H1 (cell line): Measurements from ENCODE around the gene RALA. TPM values are rescaled to one million over a fixed set of nuclear protein-coding genes. Genes with fewer than 3 reads are reported as not detected.
A peak's percentile ranks its signal among the peaks of the same experiment; 100 is the strongest.

Experiments
- CTCF ChIA-PET: fragments of 300-600 bp; sonication (Branson Sonifier 250); formaldehyde crosslinking; loops from one replicate; lab custom pipeline; 2021; ENCODE audit not compliant: partially characterized antibody; lab: Charles Lee
- POLR2A ChIA-PET: fragments of 300-600 bp; sonication (Branson Sonifier 250); formaldehyde crosslinking; loops from one replicate; lab custom pipeline; 2021; ENCODE audit warnings: inconsistent platforms; ENCODE audit not compliant: partially characterized antibody; lab: Charles Lee
- DNase-seq, 2 experiments: peaks; one replicate each; pipeline versions ENCODE4 v3.0.0 to v3.0.0-alpha.2; 2010 to 2022; ENCODE audit warnings: low spot score in 2 of 2, low read depth in 1 of 2, mixed read lengths in 1 of 2
- FAIRE-seq: peaks from 2 replicates; lab custom pipeline; 2011; peaks lifted over from hg19 to GRCh38; lab: Jason Lieb, UNC
- H2AFZ ChIP-seq: 2 replicates; pipeline ENCODE4 v1.8.1; 2012; ENCODE audit warnings: low read length, inconsistent platforms
- H2AK5ac ChIP-seq: 2 replicates; pipeline ENCODE4 v1.6.1; 2013; ENCODE audit warnings: low read depth, low read length
- H2BK120ac ChIP-seq: replicated peaks from 2 replicates; pipeline ENCODE3; 2013; ENCODE audit warnings: low read depth, low read length, inconsistent platforms
- H2BK12ac ChIP-seq: 2 replicates; pipeline ENCODE4 v1.6.1; 2013; ENCODE audit warnings: low read depth, low read length
- H2BK15ac ChIP-seq: 2 replicates; pipeline ENCODE4 v1.6.1; 2013; ENCODE audit warnings: low read length
- H2BK20ac ChIP-seq: 2 replicates; pipeline ENCODE4 v1.6.1; 2013; ENCODE audit warnings: low read length
- H2BK5ac ChIP-seq: 2 replicates; pipeline ENCODE4 v1.6.1; 2013; ENCODE audit warnings: low read depth, low read length
- H3K14ac ChIP-seq: 2 replicates; pipeline ENCODE4 v1.6.1; 2013; ENCODE audit warnings: inconsistent platforms; ENCODE audit not compliant: insufficient read length
- H3K18ac ChIP-seq: 2 replicates; pipeline ENCODE4 v1.6.1; 2013; ENCODE audit warnings: low read length; ENCODE audit errors: extremely low read depth
- H3K23ac ChIP-seq: 2 replicates; pipeline ENCODE4 v1.6.1; 2013; ENCODE audit warnings: inconsistent platforms; ENCODE audit not compliant: insufficient read length
- H3K23me2 ChIP-seq: 2 replicates; pipeline ENCODE4 v1.6.1; 2013; ENCODE audit warnings: low read depth, low read length
- H3K27ac ChIP-seq: 2 replicates; pipeline ENCODE4 v1.6.1; 2011; ENCODE audit warnings: low read depth, low read length, inconsistent platforms
- H3K27me3 ChIP-seq, 4 experiments: replicated peaks in 1 of 4; 1 replicate in 1 of 4; 2 replicates in 3 of 4; pipeline versions ENCODE4 v1.6.1 to v1.8.1; 2011 to 2013; ENCODE audit warnings: low read length in 3 of 4, mild to moderate bottlenecking in 3 of 4, inconsistent platforms in 2 of 4, mixed read lengths in 2 of 4, moderate library complexity in 1 of 4; ENCODE audit not compliant: control insufficient read depth in 3 of 4, insufficient read depth in 3 of 4; ENCODE audit errors: extremely low read depth in 1 of 4
- H3K36me3 ChIP-seq, 4 experiments: 2 replicates each; pipeline versions ENCODE4 v1.6.1 to v1.8.1; 2011 to 2013; ENCODE audit warnings: mild to moderate bottlenecking in 4 of 4, low read length in 3 of 4, moderate library complexity in 2 of 4, control low read depth in 1 of 4, inconsistent platforms in 1 of 4; ENCODE audit not compliant: insufficient read depth in 4 of 4, control insufficient read depth in 2 of 4
- H3K4ac ChIP-seq: replicated peaks from 2 replicates; pipeline ENCODE3; 2013; ENCODE audit warnings: low read length, low read depth, mixed read lengths, inconsistent platforms; ENCODE audit not compliant: insufficient read length
- H3K4me1 ChIP-seq, 4 experiments: replicated peaks in 1 of 4; 1 replicate in 1 of 4; 2 replicates in 3 of 4; pipeline versions ENCODE4 v1.6.1 to v1.8.1; 2011 to 2013; ENCODE audit warnings: low read length in 3 of 4, inconsistent platforms in 2 of 4, mixed read lengths in 1 of 4; ENCODE audit not compliant: insufficient read depth in 4 of 4, control insufficient read depth in 3 of 4
- H3K4me2 ChIP-seq, 2 experiments: 2 replicates each; pipeline versions ENCODE4 v1.6.1 to v1.8.1; 2011 to 2013; ENCODE audit warnings: low read depth in 2 of 2, low read length in 2 of 2, control low read depth in 1 of 2, inconsistent platforms in 1 of 2, mild to moderate bottlenecking in 1 of 2; ENCODE audit not compliant: insufficient read depth in 1 of 2
- H3K4me3 ChIP-seq, 4 experiments: fragments of 200-600, 300-600 bp in 1 of 4; sonication (generic), shearing (Covaris generic), sonication (Bioruptor Twin) in 1 of 4; 2 replicates each; pipeline versions ENCODE4 v1.5.1 to v1.8.1; 2011 to 2016; ENCODE audit warnings: low read length in 4 of 4, low read depth in 3 of 4, control low read depth in 2 of 4, inconsistent platforms in 2 of 4, mild to moderate bottlenecking in 2 of 4, mixed read lengths in 1 of 4, moderate library complexity in 1 of 4; ENCODE audit not compliant: insufficient read depth in 2 of 4; ENCODE audit errors: extremely low read depth in 1 of 4
- H3K56ac ChIP-seq: replicated peaks from 2 replicates; pipeline ENCODE3; 2013; ENCODE audit warnings: low read depth, mild to moderate bottlenecking, mixed read lengths, low read length, inconsistent platforms; ENCODE audit not compliant: insufficient read length
- H3K79me1 ChIP-seq: 2 replicates; pipeline ENCODE4 v1.6.1; 2013; ENCODE audit warnings: low read depth, low read length, control low read depth
- H3K79me2 ChIP-seq, 2 experiments: 2 replicates each; pipeline versions ENCODE4 v1.6.1 to v1.8.1; 2012 to 2013; ENCODE audit warnings: low read length in 2 of 2, mild to moderate bottlenecking in 2 of 2, inconsistent platforms in 1 of 2; ENCODE audit not compliant: insufficient read depth in 2 of 2, control insufficient read depth in 1 of 2
- H3K9ac ChIP-seq, 4 experiments: replicated peaks in 1 of 4; 1 replicate in 1 of 4; 2 replicates in 3 of 4; pipeline versions ENCODE4 v1.6.1 to v1.8.1; 2011 to 2013; ENCODE audit warnings: low read depth in 3 of 4, low read length in 3 of 4, control low read depth in 2 of 4, mild to moderate bottlenecking in 2 of 4, moderate library complexity in 2 of 4, inconsistent platforms in 1 of 4; ENCODE audit errors: extremely low read depth in 1 of 4
- H3K9me3 ChIP-seq, 2 experiments: 2 replicates each; pipeline versions ENCODE4 v1.6.1 to v1.8.1; 2012 to 2013; ENCODE audit warnings: mild to moderate bottlenecking in 2 of 2, moderate library complexity in 2 of 2, control low read depth in 1 of 2, inconsistent platforms in 1 of 2, low read depth in 1 of 2, low read length in 1 of 2, mixed read lengths in 1 of 2; ENCODE audit not compliant: insufficient read depth in 2 of 2
- H4K20me1 ChIP-seq, 2 experiments: replicated peaks in 1 of 2; 2 replicates each; pipeline versions ENCODE3 to v1.8.1; 2011 to 2013; ENCODE audit warnings: inconsistent platforms in 2 of 2, low read length in 2 of 2, mild to moderate bottlenecking in 1 of 2; ENCODE audit not compliant: insufficient read depth in 2 of 2, control insufficient read depth in 1 of 2
- H4K5ac ChIP-seq: 2 replicates; pipeline ENCODE4 v1.6.1; 2013; ENCODE audit warnings: low read length, low read depth, mixed read lengths, inconsistent platforms; ENCODE audit not compliant: insufficient read length
- H4K8ac ChIP-seq: 2 replicates; pipeline ENCODE4 v1.8.0; 2013; ENCODE audit warnings: mild to moderate bottlenecking, moderate library complexity, low read length, inconsistent platforms; ENCODE audit not compliant: insufficient read depth; ENCODE audit errors: extremely low read depth
- H4K91ac ChIP-seq: replicated peaks from 2 replicates; pipeline ENCODE3; 2013; ENCODE audit warnings: low read length, mixed read lengths, inconsistent platforms; ENCODE audit not compliant: insufficient read length
- ASH2L ChIP-seq: fragments of 200-600, 300-600 bp; sonication (generic); IDR thresholded peaks from one replicate; pipeline ENCODE4 v1.7.1; 2017; ENCODE audit warnings: low read length
- BACH1 ChIP-seq: IDR thresholded peaks from 2 replicates; pipeline ENCODE4 v1.6.1; 2012; ENCODE audit warnings: low read length, improper control_type of control experiment
- FOSL1 ChIP-seq: IDR thresholded peaks from 2 replicates; pipeline ENCODE4 v1.6.1; 2011; ENCODE audit warnings: mild to moderate bottlenecking, low read depth, low read length, moderate library complexity; ENCODE audit not compliant: insufficient read depth
- GTF2F1 ChIP-seq: IDR thresholded peaks from 2 replicates; pipeline ENCODE4 v1.6.1; 2012; ENCODE audit warnings: low read depth, low read length, improper control_type of control experiment, borderline replicate concordance
- JUN ChIP-seq: IDR thresholded peaks from 2 replicates; pipeline ENCODE4 v1.6.1; 2011; ENCODE audit warnings: low read depth, mild to moderate bottlenecking, improper control_type of control experiment, low read length
- KDM4A ChIP-seq: IDR thresholded peaks from one replicate; pipeline ENCODE4 v1.7.1; 2012; ENCODE audit warnings: low read depth, mild to moderate bottlenecking, moderate library complexity, low read length, inconsistent platforms; ENCODE audit not compliant: severe bottlenecking
- RFX5 ChIP-seq: IDR thresholded peaks from 2 replicates; pipeline ENCODE4 v1.6.1; 2011; ENCODE audit warnings: low read depth, low read length, improper control_type of control experiment, borderline replicate concordance
- RNF2 ChIP-seq: fragments of 200-900, 300-1000 bp; sonication (generic); IDR thresholded peaks from 2 replicates; pipeline ENCODE4 v1.7.1; 2016; ENCODE audit warnings: borderline replicate concordance, low read depth, mild to moderate bottlenecking, antibody characterized with exemption, low read length; ENCODE audit not compliant: poor library complexity, severe bottlenecking; ENCODE audit errors: missing control alignments
- SAP30 ChIP-seq: fragments of 300-600 bp; sonication (generic); IDR thresholded peaks from 2 replicates; pipeline ENCODE4 v1.7.1; 2012; ENCODE audit warnings: low read length, moderate library complexity, mild to moderate bottlenecking, inconsistent platforms; ENCODE audit not compliant: insufficient read depth, insufficient replicate concordance
- TBP ChIP-seq: IDR thresholded peaks from 2 replicates; pipeline ENCODE4 v1.6.1; 2011; ENCODE audit warnings: low read depth, low read length, improper control_type of control experiment
- ZNF274 ChIP-seq: IDR thresholded peaks from 2 replicates; pipeline ENCODE4 v1.7.0; 2012; ENCODE audit warnings: low read length, borderline replicate concordance; ENCODE audit errors: extremely low read depth
- WGBS, 2 experiments: shearing (Covaris generic) in 1 of 2; methylation state at CpG; one replicate each; pipeline versions ENCODE4 v1.1.6 to v1.1.7; 2013 to 2015; ENCODE audit warnings: low lambda C conversion rate in 2 of 2, mixed read lengths in 2 of 2, inconsistent platforms in 1 of 2, low coverage in 1 of 2, missing lambda C conversion rate in 1 of 2; ENCODE audit not compliant: insufficient replicate concordance in 2 of 2, insufficient coverage in 1 of 2, insufficient read length in 1 of 2; ENCODE audit errors: extremely low coverage in 1 of 2, missing lambda C conversion rate in 1 of 2; 5-methylcytosine and 5-hydroxymethylcytosine counted together
- polyA plus RNA-seq, 7 experiments: library from polyadenylated mRNA; depleted of rRNA in 3 of 7; stranded (reverse) in 5 of 7; unstranded in 2 of 7; fragments of >200 nt in 5 of 7; fragments of 200-250 nt in 2 of 7; gene quantifications; 1 replicate in 5 of 7; 2 replicates in 1 of 7; 4 replicates in 1 of 7; pipeline versions ENCODE4 v1.2.1 to v1.2.3, GENCODE V29; 2011 to 2013; ENCODE audit warnings: missing spikeins in 2 of 7, mixed read lengths in 2 of 7
- total RNA-seq: library from RNA; stranded (reverse); fragmentation: NEBNext Ultra II Directional; extraction: Animal tissue kit (Norgen Biotek cat#: 25700); gene quantifications from 2 replicates; pipeline ENCODE4 v1.2.1, GENCODE V29; 2021

RALA gene
- total and polyA plus RNA-seq, 2 of the 8 experiments (the other 6 are each of a cell fraction or from before 2014, with no cell fraction given), result 24.1 to 72.8 TPM

GRCh38 chr7:39749177-39749576, 125.8 kb downstream of the RALA start:
- Histone ChIP-seq H3K18ac (no peak overlapping the region), H4K91ac (no peak overlapping the region), H2BK15ac (no peak overlapping the region), H3K79me2 (peaks cover 0 to 10% of the 10 kb centered on the region in 2 experiments; a peak in 1 of 4 replicates), H4K20me1 (no peaks in the 10 kb centered on the region), H3K56ac (no peak overlapping the region), H2BK120ac (no peak overlapping the region), H3K4ac (no peak overlapping the region), H3K27me3 (no peaks in the 10 kb centered on the region), H3K4me2 (0 out of 4 replicates have a peak overlapping the region, but pooled peaks of 1 of the 2 experiments have one; percentile 11), H3K79me1 (no peaks in the 10 kb centered on the region; the same call in 1 of the 2 replicates), H3K36me3 (peaks cover 0 to 4% (median 0%) of the 10 kb centered on the region in 4 experiments; a peak in 1 of 8 replicates), H3K27ac (no peak overlapping the region), H2BK20ac (no peak overlapping the region), H4K8ac (no peak overlapping the region), H2AK5ac (no peak overlapping the region), H3K14ac (no peak overlapping the region), H4K5ac (no peak overlapping the region), H2BK5ac (no peak overlapping the region), H2AFZ (no peak overlapping the region), H3K9ac (no peak overlapping the region), H3K23me2 (no peaks in the 10 kb centered on the region), H3K9me3 (no peaks in the 10 kb centered on the region), H3K23ac (no peak overlapping the region), H2BK12ac (no peak overlapping the region), H3K4me3 (no peak overlapping the region), H3K4me1 (peaks cover 0 to 4% (median under 1%) of the 10 kb centered on the region in 4 experiments; a peak in 3 of 7 replicates)
- no peak for FAIRE-seq
- POLR2A ChIA-PET, result no interaction called here
- no peak for DNase-seq
- WGBS, 2 experiments, result 88% methylated on average over 1 of the region's 1 CpG; no CpG with 5 or more reads in 1 of the 2 experiments
- CTCF ChIA-PET, result interaction anchor here (6.5 to 15.2 kb wide), 3 partner anchors 10 to 169 kb away, joined by 53 to 406 read pairs (median 145); partner anchors contain the start of gene RALA
- no peak for TF ChIP-seq TBP
- TF ChIP-seq FOSL1, result no peak
- no peak for TF ChIP-seq GTF2F1
- no peak for TF ChIP-seq BACH1
- no peak for TF ChIP-seq KDM4A
- TF ChIP-seq ASH2L, result no peak
- TF ChIP-seq ZNF274, result no peak
- TF ChIP-seq RNF2, result no peak
- no peak for TF ChIP-seq RFX5
- no peak for TF ChIP-seq SAP30
- no peak for TF ChIP-seq JUN
